Erythroblast (primary cell): ENCODE data around the gene TNIK.

Experiments used
- GATA1 ChIP-seq: IDR thresholded peaks from 2 replicates; pipeline ENCODE4 v1.6.1; 2011; ENCODE audit warnings: low read depth, mild to moderate bottlenecking, control low read depth, low read length, moderate library complexity
- POLR2A ChIP-seq: IDR thresholded peaks from 2 replicates; pipeline ENCODE4 v1.6.1; 2011; ENCODE audit warnings: mild to moderate bottlenecking, low read length

DNA sequence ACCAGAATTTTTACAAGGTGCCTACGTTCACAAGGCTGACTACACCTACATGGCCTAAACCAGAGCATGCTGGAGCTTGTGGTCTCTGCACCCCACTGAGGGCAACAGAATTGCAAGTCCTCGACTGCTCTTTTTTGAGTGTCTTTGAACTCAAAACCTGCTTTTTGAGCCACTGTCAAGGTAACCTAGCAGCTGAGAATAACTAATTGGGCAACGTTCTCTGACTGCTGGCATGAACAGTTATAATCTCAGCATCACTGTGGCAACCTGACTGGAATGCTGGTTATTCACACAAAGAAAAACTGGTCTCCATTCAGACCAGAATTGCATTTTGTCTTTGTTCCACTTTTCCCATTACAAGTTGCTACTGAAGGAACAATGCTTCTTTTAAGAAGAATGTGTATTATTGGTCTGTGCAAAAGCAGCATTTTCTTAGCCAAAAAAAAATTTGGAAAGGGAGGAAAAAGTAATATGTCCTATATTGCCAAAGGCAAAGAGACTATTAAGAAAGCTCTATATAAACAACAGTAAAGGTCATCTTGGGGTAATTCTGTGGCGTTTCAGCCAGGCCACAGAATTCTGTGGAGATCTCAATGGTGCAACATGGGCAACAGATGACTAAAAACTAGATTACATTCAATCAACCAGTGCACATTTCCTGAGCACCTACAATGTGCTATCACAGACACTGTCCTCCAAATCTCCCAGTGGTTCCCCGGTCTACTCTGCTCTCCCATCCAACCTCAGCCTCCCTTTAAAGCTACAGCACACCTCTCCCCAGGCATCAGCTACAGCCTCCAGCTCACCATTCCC lies 76.8 kb downstream of the TNIK start:
- TF ChIP-seq POLR2A (no peak), GATA1 (no peak)
